T-helper 17 cell (primary cell): ENCODE measurements around the gene ZNF207. TPM values are rescaled to one million over a fixed set of nuclear protein-coding genes. Genes with fewer than 3 reads are reported as not detected.

ENCODE experiments used
- total RNA-seq, 4 donors: library from RNA in 2 of 4; stranded (reverse) in 2 of 4; gene quantifications; one replicate each; pipeline ENCODE4 v1.2.3 and lab custom pipeline; 2022 to 2026

The ZNF207 gene
- total RNA-seq, 2 donors from 2014 or later: 259 to 269 TPM

Other genes with a start within 250 kb of the ZNF207 start
- 10 to 100 TPM; 18.9 to 19.5 TPM for gene RHOT1, start 207.7 kb upstream of the ZNF207 start, total RNA-seq
- gene RHBDL3, start 84.3 kb upstream of the ZNF207 start, total RNA-seq: under 1 TPM; 0.10 to 0.15 TPM
- 10 to 100 TPM; 11.6 to 11.8 TPM for gene C17orf75, start 8.0 kb upstream of the ZNF207 start, total RNA-seq
- gene PSMD11, start 94.4 kb downstream of the ZNF207 start, total RNA-seq: 10 to 100 TPM; 66.1 to 81.7 TPM
- gene CDK5R1, start 136.8 kb downstream of the ZNF207 start, total RNA-seq: 1 to 10 TPM; 8.0 to 8.2 TPM